22Rv1 (cell line): ENCODE results near the gene MTCL1.

Experiments
- H3K27ac ChIP-seq: fragments of 450-650 bp; 2 replicates; pipeline ENCODE4 v1.5.1; 2017
- CTCF ChIP-seq: fragments of 450-650 bp; IDR thresholded peaks from 2 replicates; pipeline ENCODE4 v1.5.1; 2017; ENCODE audit warnings: mild to moderate bottlenecking
- ZFX ChIP-seq: fragments of 450-650 bp; IDR thresholded peaks from 2 replicates; pipeline ENCODE4 v1.6.1; 2017; ENCODE audit warnings: antibody characterized with exemption, borderline replicate concordance

Gene MTCL1

GRCh38 chr18:8854962-8855361 is 149.6 kb downstream of the MTCL1 start:
- TF ChIP-seq ZFX (no peak), CTCF (no peak)
- H3K27ac ChIP-seq = no peak overlapping the region

GRCh38 chr18:8856212-8856611 is 150.9 kb downstream of the MTCL1 start:
- H3K27ac ChIP-seq = no peak overlapping the region
- TF ChIP-seq CTCF (no peak), ZFX (no peak)

- no peak overlapping the region for H3K27ac ChIP-seq
- no peak for TF ChIP-seq CTCF
- TF ChIP-seq ZFX = no peak
These were observed 151.5 kb downstream of the MTCL1 start for GRCh38 chr18:8856769-8857393.

- TF ChIP-seq CTCF (no peak), ZFX (no peak)
These were observed 152.4 kb downstream of the MTCL1 start for GRCh38 chr18:8857806-8858205.

GRCh38 chr18:8858888-8859511 is 153.6 kb downstream of the MTCL1 start:
- no peak overlapping the region for H3K27ac ChIP-seq
- TF ChIP-seq ZFX (no peak), CTCF (no peak)

More at GRCh38 chr18:8857806-8858205, 152.4 kb downstream of the MTCL1 start:
- H3K27ac ChIP-seq = no peak overlapping the region

GRCh38 chr18:8860845-8861642 is 155.7 kb downstream of the MTCL1 start:
- TF ChIP-seq ZFX (no peak), CTCF (no peak)
- no peak overlapping the region for H3K27ac ChIP-seq

GRCh38 chr18:8863427-8863826 is 158.1 kb downstream of the MTCL1 start:
- TF ChIP-seq ZFX (no peak), CTCF (no peak)
- no peak overlapping the region for H3K27ac ChIP-seq
